Measurements from ENCODE around the gene LMBRD2.
"Not testable (repeated sequence)": the region's sequence is repeated elsewhere in the genome, so short reads cannot be mapped to it uniquely, and the experiment has no call there.

Gene LMBRD2

GRCh38 chr5:36151434-36152323 is at the start of gene LMBRD2, which contains the start of gene SKP2:
LMBRD2 (minus strand) TSS chr5:36151887; CDS start chr5:36143349, 8,538 bp downstream.
SKP2 (plus strand) TSS chr5:36152111; CDS start chr5:36152263, 152 bp downstream.
- peak; percentile 100 for DNase-seq (ENCODE audit: low spot score)

DNA sequence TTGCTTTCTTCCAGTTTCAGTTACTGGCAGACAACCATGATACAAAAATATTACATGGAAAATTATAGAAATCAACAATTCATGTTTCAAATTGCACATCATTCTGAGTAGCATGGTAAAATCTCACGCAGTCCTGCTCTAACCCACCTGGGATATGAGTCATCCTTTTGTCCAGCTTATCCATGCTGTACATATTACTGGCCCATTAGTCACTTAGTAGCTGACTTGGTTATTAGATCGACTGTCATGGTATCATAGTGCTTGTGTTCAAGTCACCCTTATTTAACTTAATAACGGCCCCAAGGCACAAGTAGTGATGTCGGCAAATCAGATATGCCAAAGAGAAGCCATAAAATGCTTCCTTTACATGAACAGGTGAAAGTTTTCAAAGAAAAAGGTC is 48.8 kb upstream of the LMBRD2 start:
- no peak for DNase-seq (ENCODE audit: low spot score)

DNA sequence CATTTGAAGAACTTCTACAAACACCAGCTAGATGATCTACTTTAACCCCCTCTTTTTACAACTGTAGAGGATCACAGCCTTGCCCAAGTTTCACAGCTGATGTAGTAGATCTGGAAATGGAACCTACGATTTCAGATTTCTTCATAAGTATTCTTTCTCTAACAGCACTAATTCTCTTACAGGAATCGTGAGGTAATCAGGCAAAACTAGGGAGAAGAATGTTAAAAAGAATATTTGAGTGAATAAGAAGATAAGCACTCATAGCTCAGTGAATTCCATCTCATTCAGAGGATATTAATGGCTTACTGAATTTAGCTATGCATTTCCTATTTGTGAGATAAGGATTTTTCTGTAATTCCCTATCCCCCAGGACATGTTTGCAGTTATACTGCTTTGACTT is 47.9 kb upstream of the LMBRD2 start:
- no peak for DNase-seq (ENCODE audit: low spot score)

GRCh38 chr5:36198783-36199182 is 47.1 kb upstream of the LMBRD2 start:
- not testable (repeated sequence) for DNase-seq (ENCODE audit: low spot score)

DNA sequence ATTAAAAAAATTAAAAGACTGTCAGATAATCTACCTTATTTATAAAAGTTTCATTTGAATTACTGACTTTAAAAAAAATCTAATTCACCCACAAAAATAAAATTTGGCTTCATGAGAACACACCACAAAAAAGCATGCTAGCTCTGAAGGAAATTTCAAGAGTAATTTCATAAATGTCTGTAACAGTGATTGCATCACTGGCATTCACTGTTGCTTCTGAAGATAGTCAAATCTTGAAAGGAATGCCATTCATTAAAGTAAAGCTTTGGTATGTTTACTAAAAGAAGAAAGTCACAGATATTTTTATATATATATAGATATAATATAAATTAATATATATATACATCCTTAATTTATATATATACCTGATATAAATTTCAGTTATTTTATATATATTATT is 46.6 kb upstream of the LMBRD2 start:
- no peak for DNase-seq (ENCODE audit: low spot score)

DNA sequence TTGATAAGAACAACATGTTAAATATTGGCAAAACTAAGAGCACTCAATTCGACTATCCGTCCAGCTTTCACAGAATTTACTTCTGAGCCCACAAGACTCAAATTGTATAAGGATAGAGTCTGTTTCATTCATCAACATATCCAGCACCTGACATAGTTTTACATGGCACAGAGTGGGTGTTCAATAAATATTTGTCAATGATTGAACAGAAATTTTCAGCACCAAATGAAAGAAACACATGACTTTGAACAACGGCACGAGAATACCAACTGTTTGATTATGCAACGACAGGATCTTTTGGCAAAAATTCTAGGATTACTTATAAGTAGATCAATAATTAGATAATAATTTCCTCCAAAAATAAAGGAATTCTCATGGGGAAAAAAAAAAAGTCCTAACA is 42.1 kb upstream of the LMBRD2 start:
- no peak for DNase-seq (ENCODE audit: low spot score)

DNA sequence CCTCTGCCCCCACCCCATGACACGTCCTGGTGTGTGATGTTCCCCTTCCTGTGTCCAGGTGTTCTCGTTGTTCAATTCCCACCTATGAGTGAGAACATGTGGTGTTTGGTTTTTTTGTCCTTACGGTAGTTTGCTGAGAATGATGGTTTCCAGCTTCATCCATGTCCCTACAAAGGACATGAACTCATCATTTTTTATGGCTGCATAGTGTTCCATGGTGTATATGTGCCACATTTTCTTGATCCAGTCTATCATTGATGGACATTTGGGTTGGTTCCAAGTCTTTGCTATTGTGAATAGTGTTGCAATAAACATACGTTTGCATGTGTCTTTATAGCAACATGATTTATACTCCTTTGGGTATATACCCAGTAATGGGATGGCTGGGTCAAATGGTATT is 32.7 kb upstream of the LMBRD2 start:
- DNase-seq (ENCODE audit: low spot score): not testable (repeated sequence)

DNA sequence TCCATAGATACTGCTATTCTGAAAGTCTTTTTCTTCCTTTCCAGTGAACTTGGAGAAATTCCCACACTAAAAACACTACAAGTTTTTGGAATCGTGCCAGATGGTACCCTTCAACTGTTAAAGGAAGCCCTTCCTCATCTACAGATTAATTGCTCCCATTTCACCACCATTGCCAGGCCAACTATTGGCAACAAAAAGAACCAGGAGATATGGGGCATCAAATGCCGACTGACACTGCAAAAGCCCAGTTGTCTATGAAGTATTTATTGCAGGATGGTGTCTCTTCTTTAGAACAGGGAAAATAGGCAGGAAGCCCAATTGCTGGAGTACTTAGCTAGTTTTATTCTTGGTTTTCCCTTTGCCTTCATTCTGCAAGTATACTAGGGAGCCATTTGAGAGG is 30.1 kb upstream of the LMBRD2 start:
- no peak for DNase-seq (ENCODE audit: low spot score)

DNA sequence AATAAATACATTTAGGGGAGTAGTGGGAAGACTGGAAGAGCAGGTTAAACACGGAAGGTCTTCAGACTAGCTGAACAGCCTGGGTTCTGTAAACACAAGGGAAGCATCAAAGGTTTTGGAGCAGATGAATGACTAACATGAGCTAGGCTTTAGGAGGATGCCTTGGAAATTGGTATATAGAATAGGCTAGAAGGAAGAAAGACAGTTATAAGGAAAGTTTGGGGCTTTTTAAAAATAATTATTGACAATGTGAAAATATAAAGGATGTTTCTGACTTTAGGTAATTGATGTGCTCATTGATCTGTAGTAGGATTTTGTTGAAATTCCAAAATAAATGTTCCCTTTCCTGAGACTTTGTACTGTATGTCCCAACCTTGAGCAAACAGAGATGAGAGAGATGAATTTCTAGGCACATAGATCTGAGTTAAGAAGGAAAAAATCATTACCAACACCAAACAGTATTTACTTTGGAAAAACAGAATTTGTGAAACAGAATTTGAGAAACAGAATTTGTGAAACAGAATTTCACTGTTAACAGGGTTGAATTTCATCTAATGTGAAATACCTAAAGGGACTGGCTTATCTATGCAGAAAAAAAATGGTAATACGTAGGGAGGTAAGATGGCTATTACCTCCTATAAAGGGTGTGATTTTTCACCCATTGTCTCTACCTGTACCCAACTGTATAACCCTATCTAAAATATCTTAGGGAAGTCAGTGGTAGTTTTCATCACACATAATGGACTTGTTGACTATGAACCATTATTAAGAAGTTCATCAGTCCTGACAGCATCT is 29.1 kb upstream of the LMBRD2 start:
- no peak for DNase-seq (ENCODE audit: low spot score)

DNA sequence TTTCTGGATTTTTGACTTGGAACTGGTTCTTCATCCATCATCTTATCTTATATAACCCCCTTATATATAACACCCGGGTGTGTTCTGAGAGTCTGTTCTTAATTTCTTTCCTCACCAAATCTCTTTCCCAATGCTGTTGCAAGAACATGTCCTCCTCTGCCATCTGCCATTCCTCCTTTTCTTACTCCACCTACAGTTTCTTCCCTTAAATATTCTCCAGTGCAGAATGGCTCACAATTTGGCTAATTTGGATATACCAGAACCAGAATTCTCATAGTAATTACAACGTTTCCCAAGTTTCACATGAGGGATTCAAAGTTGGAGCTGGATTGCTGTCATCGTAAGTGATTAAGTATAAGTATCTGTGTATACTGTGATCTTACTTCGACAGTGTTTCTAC is 28.3 kb upstream of the LMBRD2 start:
- DNase-seq (ENCODE audit: low spot score): no peak

DNA sequence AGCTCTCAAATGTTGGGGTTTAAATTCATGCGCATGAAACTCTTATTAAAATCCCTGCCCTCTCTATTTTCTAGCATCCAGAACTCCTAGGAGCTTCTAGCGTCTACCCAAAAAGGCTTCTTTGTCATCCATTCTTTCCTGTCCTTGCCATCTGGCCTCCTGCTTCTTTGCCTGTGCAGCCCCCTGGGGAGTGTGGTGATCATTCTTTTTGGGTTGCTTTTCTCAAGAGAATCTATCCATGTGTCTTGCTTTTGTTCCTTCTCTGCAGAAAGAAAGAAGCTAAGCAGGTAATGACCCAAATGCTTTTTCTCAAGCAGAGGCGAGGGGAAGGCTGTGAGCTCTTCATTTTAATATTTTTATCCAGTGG is 26.8 kb upstream of the LMBRD2 start:
- no peak for DNase-seq (ENCODE audit: low spot score)

GRCh38 chr5:36177715-36178523 is 26.2 kb upstream of the LMBRD2 start:
- DNase-seq (ENCODE audit: low spot score): peak; percentile 60

- DNase-seq (ENCODE audit: low spot score): no peak
Observed at GRCh38 chr5:36177154-36177553, 25.5 kb upstream of the LMBRD2 start.

DNA sequence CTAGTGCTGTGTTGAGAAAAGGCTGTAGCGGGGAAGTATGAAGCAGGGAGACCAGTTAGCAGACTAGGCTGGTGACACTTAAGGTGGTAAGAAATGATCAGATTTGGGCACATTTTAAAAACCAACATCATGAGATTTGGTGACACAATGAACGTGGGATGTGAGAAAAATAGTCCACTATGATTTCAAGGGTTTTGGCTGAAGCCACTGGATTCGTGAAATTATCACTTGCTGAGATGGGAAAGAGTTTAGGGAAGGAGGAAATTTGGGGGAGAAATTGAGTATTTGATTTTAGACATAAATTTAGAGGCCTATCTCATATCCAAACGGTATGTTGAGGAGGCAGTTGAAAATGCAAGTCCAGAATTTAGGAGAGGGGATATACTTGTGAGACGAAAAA is 23.4 kb upstream of the LMBRD2 start:
- no peak for DNase-seq (ENCODE audit: low spot score)

DNA sequence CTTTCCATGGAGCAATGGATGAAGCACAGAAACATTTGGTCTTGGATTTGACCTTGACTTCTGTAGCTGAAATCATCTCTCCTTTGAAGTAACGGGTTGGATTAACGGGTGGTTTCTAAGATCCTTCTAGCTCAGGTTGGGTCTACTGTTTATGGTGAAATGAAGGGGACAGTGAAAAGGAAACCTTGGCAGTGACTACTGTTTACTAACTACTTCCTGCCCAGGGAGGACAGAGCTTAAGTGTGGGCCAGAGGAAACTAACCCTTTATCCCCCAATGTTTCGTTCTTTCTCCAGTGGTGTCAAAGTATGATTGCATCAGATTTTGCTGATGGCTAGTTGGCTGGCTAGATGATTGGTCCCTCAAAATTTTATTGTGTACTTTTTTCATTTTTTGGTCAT is 22.4 kb upstream of the LMBRD2 start:
- no peak for DNase-seq (ENCODE audit: low spot score)

- no peak for DNase-seq (ENCODE audit: low spot score)
Observed at GRCh38 chr5:36173426-36173825, 21.7 kb upstream of the LMBRD2 start.

- DNase-seq (ENCODE audit: low spot score): no peak
Observed at GRCh38 chr5:36172599-36172998, 20.9 kb upstream of the LMBRD2 start.

- DNase-seq (ENCODE audit: low spot score): no peak
Observed at GRCh38 chr5:36170832-36171424, 19.2 kb upstream of the LMBRD2 start.

DNA sequence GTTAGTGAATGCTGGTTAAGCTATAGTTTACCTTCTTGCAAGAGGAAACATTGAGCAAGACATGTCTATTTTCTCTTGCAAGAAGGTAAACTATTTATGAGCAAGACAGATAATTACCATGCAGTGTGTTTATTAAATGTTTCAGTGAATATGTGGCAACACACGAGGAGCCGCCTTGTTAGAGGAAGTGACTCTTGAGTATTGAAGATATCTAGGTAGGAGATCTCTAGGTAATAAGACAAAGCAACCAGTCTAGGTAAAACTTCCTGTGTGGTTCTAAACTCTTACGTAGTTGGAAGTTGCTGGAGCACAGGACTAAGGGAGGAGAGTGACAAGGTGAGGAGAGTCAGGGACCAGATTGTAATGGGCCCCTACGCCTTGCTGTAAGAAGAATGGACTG is 17.1 kb upstream of the LMBRD2 start:
- no peak for DNase-seq (ENCODE audit: low spot score)

DNA sequence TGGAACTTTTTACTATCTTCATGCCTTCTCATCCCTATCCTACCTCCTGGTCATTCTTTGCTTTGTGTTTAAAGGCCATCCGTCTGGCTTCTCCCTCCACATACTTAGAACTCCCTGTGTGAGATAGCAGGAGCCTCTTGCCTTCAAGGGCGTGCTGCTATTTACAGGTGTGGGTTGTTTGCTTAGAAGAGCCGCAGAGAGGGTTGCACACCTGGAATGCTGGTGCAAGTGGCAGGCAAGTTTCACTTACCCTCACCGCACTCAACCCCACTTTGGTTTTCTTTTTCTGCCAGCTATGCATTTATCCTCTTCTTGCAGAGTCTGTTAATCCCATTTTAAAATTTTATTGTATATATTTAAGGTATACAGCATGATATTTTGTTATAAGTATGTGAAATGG is 12.8 kb upstream of the LMBRD2 start:
- no peak for DNase-seq (ENCODE audit: low spot score)

DNA sequence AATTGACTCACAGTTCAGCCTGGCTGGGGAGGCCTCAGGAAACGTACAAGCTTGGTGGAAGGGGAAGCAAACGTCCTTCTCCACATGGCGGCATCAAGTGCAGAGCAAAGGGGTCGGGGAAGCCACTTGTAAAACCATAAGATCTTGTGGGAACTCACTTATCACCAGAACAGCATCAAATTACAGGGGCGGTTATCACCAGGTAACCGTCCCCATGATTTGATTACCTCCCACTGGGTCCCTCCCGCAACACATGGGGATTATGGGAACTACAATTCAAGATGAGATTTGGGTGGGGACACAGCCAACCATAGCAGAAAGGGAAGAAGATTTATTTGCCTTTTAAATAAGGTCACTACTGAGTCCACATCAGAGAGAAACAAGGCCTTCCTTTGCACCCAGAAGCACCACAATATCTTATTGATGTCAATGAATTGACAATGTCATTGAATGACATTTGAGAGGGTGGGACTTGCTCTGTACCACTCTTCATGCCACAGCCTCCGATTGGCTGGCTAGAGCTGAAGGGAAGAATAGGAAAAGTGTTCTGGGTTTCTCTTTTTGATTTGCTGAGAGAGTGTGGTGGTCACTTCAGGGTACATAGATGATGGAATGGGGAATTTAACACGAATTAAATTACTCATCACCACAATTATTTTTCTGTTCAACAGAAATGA is 11.3 kb upstream of the LMBRD2 start:
- DNase-seq (ENCODE audit: low spot score): no peak

All from LoVo (cell line).